Adrenal gland (tissue), 5 donors: Measurements from ENCODE around the gene PCDHGB4.
"Not testable (repeated sequence)": the region's sequence is repeated elsewhere in the genome, so short reads cannot be mapped to it uniquely, and the experiment has no call there.

Source experiments
- POLR2A ChIP-seq, 2 donors: fragments of 450-650 bp; IDR thresholded peaks; one replicate each; pipeline ENCODE4 v1.6.1; 2017; ENCODE audit warnings: antibody characterized with exemption in 2 of 2, mild to moderate bottlenecking in 2 of 2, moderate library complexity in 1 of 2
- TF ChIP-seq, protein P1 (sequence below), 6 experiments: fragments of 450-650 bp in 4 of 6; fragments of 200-600 bp in 2 of 6; sonication (generic) in 1 of 6; IDR thresholded peaks; 1 replicate in 5 of 6; 2 replicates in 1 of 6; pipeline versions ENCODE4 v1.5.1 to v1.8.0; 2016 to 2021; ENCODE audit warnings: antibody characterized with exemption in 6 of 6, mild to moderate bottlenecking in 2 of 6, moderate library complexity in 1 of 6
- donor health status: DM: no; HTN: no; CAD: no.

DNA sequence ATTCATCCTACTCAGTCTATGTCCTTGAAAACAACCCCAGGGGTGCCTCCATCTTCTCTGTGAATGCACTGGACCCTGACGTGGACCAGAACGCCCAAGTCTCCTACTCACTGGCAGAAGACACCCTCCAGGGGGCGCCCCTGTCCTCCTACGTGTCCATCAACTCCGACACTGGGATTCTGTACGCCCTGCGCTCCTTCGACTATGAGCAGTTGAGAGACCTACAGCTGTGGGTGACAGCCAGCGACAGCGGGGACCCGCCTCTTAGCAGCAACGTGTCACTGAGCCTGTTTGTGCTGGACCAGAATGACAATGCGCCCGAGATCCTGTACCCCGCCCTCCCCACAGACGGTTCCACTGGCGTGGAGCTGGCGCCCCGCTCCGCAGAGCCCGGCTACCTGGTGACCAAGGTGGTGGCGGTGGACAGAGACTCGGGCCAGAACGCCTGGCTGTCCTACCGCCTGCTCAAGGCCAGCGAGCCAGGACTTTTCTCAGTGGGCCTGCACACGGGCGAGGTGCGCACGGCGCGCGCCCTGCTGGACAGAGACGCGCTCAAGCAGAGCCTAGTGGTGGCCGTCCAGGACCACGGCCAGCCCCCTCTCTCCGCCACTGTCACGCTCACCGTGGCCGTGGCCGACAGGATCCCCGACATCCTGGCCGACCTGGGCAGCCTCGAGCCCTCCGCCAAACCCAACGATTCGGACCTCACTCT, 11.9 kb upstream of the PCDHGB4 start:
- TF ChIP-seq, protein P1, sequence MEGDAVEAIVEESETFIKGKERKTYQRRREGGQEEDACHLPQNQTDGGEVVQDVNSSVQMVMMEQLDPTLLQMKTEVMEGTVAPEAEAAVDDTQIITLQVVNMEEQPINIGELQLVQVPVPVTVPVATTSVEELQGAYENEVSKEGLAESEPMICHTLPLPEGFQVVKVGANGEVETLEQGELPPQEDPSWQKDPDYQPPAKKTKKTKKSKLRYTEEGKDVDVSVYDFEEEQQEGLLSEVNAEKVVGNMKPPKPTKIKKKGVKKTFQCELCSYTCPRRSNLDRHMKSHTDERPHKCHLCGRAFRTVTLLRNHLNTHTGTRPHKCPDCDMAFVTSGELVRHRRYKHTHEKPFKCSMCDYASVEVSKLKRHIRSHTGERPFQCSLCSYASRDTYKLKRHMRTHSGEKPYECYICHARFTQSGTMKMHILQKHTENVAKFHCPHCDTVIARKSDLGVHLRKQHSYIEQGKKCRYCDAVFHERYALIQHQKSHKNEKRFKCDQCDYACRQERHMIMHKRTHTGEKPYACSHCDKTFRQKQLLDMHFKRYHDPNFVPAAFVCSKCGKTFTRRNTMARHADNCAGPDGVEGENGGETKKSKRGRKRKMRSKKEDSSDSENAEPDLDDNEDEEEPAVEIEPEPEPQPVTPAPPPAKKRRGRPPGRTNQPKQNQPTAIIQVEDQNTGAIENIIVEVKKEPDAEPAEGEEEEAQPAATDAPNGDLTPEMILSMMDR (IDR thresholded peaks at IDR 0.05): not testable (repeated sequence)
- TF ChIP-seq POLR2A (IDR thresholded peaks at IDR 0.05): not testable (repeated sequence)
